ENCODE measurements around the gene ESRRB. TPM values are rescaled to one million over a fixed set of nuclear protein-coding genes. Genes with fewer than 3 reads are reported as not detected.

ESRRB gene
- total RNA-seq, 6 donors from 2014 or later: 0.15 to 1.6 (median 0.30) TPM; not detected in 2

DNA sequence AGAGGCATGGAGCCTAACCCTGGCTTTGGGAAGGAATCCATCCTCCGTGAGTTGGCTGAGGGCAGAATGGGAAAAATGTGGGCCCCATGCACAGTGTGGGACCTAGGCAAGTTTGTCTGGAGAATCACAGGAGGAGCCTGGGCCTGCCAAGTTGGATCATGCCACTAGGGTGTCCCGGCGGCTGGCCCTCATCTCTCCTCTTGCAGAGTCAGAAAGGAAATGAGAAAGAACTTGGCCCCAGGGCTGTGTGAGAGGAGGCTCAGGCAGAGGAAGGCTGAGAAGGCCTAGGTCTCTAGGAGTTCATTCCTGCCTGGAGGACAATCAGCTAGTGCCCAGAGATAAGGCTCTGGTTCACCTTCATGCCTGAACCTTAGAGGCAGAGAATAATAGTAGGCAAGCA lies 2.5 kb upstream of the ESRRB start:
- TF ChIP-seq EP300 (IDR thresholded peaks at IDR 0.05) (no peak), POLR2A (IDR thresholded peaks at IDR 0.05) (no peak), POLR2AphosphoS5 (IDR thresholded peaks at IDR 0.05) (no peak)
- TF ChIP-seq, protein P1, sequence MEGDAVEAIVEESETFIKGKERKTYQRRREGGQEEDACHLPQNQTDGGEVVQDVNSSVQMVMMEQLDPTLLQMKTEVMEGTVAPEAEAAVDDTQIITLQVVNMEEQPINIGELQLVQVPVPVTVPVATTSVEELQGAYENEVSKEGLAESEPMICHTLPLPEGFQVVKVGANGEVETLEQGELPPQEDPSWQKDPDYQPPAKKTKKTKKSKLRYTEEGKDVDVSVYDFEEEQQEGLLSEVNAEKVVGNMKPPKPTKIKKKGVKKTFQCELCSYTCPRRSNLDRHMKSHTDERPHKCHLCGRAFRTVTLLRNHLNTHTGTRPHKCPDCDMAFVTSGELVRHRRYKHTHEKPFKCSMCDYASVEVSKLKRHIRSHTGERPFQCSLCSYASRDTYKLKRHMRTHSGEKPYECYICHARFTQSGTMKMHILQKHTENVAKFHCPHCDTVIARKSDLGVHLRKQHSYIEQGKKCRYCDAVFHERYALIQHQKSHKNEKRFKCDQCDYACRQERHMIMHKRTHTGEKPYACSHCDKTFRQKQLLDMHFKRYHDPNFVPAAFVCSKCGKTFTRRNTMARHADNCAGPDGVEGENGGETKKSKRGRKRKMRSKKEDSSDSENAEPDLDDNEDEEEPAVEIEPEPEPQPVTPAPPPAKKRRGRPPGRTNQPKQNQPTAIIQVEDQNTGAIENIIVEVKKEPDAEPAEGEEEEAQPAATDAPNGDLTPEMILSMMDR (IDR thresholded peaks at IDR 0.05): no peak
- Histone ChIP-seq H3K27me3 (peaks cover 0 to 24% (median 14%) of the 10 kb centered on the region in 4 donors), H3K27ac (no peak overlapping the region), H3K36me3 (no peaks in the 10 kb centered on the region), H3K9me3 (no peaks in the 10 kb centered on the region), H3K4me3 (no peak overlapping the region), H3K4me1 (peaks cover 7 to 21% (median 12%) of the 10 kb centered on the region in 4 donors)
- no peak for DNase-seq
- ATAC-seq (ENCODE audit: low FRiP score in 2 of 2): no peak
- WGBS, 2 donors: 68 to 83% methylated on average over 3 of the region's 3 CpGs

DNA sequence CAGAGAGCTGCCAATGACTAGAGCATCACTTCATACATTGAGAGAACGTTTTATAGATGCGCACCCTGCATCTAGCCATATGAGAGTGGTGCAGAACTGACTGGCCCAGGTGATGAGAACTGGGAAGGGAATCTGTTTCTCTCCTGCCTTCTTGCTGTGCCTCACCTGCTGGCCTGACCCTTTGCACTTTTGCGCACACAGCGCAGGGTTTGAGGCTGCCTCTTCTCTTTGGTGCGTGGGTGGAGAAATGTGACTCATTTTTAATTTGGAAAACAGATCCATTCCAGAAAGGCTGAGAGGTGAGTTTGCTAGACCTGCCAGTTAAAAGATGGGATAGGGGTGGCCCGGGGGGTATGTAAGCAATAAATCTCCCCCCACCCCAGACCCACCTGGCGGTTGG lies 453 bp upstream of the ESRRB start:
- peaks cover 0 to 24% (median 14%) of the 10 kb centered on the region in 4 donors for H3K27me3 ChIP-seq
- H3K9me3 ChIP-seq: no peaks in the 10 kb centered on the region
- H3K27ac ChIP-seq: no peak overlapping the region
- WGBS, 2 donors: 21 to 33% methylated on average over 4 to 7 of the region's 7 CpGs
- no peak for TF ChIP-seq POLR2AphosphoS5 (IDR thresholded peaks at IDR 0.05)
- no peak for TF ChIP-seq EP300 (IDR thresholded peaks at IDR 0.05)
- no peak for TF ChIP-seq POLR2A (IDR thresholded peaks at IDR 0.05)
- TF ChIP-seq, protein P1 (IDR thresholded peaks at IDR 0.05): no peak
- H3K4me1 ChIP-seq: peaks cover 7 to 21% (median 12%) of the 10 kb centered on the region in 4 donors
- no peaks in the 10 kb centered on the region for H3K36me3 ChIP-seq
- H3K4me3 ChIP-seq: no peak overlapping the region
- DNase-seq (no peak), ATAC-seq (ENCODE audit: low FRiP score in 2 of 2) (no peak)

- ATAC-seq (ENCODE audit: low FRiP score in 2 of 2): no peak
- peaks cover 0 to 24% (median 14%) of the 10 kb centered on the region in 4 donors for H3K27me3 ChIP-seq
- no peaks in the 10 kb centered on the region for H3K9me3 ChIP-seq
- H3K36me3 ChIP-seq: no peaks in the 10 kb centered on the region
- H3K4me3 ChIP-seq: peak overlapping the region in 1 of 4 donors; percentile 29
- H3K4me1 ChIP-seq: peaks cover 7 to 21% (median 12%) of the 10 kb centered on the region in 4 donors
- 1 to 3% methylated on average over 16 of the region's 16 CpGs for WGBS, 2 donors
- no peak for TF ChIP-seq POLR2A (IDR thresholded peaks at IDR 0.05)
- no peak for TF ChIP-seq EP300 (IDR thresholded peaks at IDR 0.05)
- TF ChIP-seq, protein P1 (IDR thresholded peaks at IDR 0.05): no peak
- no peak for TF ChIP-seq POLR2AphosphoS5 (IDR thresholded peaks at IDR 0.05)
- no peak for DNase-seq
- no peak overlapping the region for H3K27ac ChIP-seq
These were observed 506 bp downstream of the ESRRB start for GRCh38 chr14:76376409-76376877.

- H3K9me3 ChIP-seq: no peaks in the 10 kb centered on the region
- peak in 1 of 2 donors; percentile 83 for DNase-seq
- peak overlapping the region in 3 of 4 donors; percentile 7 to 30 (median 29) for H3K4me3 ChIP-seq
- H3K27ac ChIP-seq: no peak overlapping the region
- WGBS, 2 donors: 2 to 3% methylated on average over 20 to 76 of the region's 80 CpGs
- ATAC-seq (ENCODE audit: low FRiP score in 2 of 2): no peak
- H3K27me3 ChIP-seq: peaks cover 0 to 24% (median 14%) of the 10 kb centered on the region in 4 donors
- H3K4me1 ChIP-seq: peaks cover 7 to 21% (median 12%) of the 10 kb centered on the region in 4 donors
- TF ChIP-seq POLR2AphosphoS5 (IDR thresholded peaks at IDR 0.05) (no peak), EP300 (IDR thresholded peaks at IDR 0.05) (no peak), POLR2A (IDR thresholded peaks at IDR 0.05) (no peak)
- TF ChIP-seq, protein P1 (IDR thresholded peaks at IDR 0.05): no peak
- no peaks in the 10 kb centered on the region for H3K36me3 ChIP-seq
These were observed 1.2 kb downstream of the ESRRB start for GRCh38 chr14:76376878-76377734.
